Adipocyte (in vitro differentiated cells): ENCODE results near the gene ASIC4.

ENCODE experiments used
- DNase-seq: peaks from one replicate; pipeline ENCODE4 v3.0.0-alpha.2; 2015; ENCODE audit warnings: low read depth
- H3K27me3 ChIP-seq: replicated peaks from 2 replicates; pipeline ENCODE4 v1.7.0; 2013; ENCODE audit warnings: mild to moderate bottlenecking, low read length, moderate library complexity; ENCODE audit not compliant: control insufficient read depth, insufficient read depth
- H3K36me3 ChIP-seq: 2 replicates; pipeline ENCODE4 v1.7.0; 2013; ENCODE audit warnings: low read length, mild to moderate bottlenecking, moderate library complexity; ENCODE audit not compliant: control insufficient read depth, insufficient read depth, severe bottlenecking
- H3K4me1 ChIP-seq: 2 replicates; pipeline ENCODE4 v1.7.0; 2013; ENCODE audit warnings: mild to moderate bottlenecking, low read length, moderate library complexity; ENCODE audit not compliant: control insufficient read depth, insufficient read depth
- H3K4me3 ChIP-seq: 2 replicates; pipeline ENCODE4 v1.7.0; 2013; ENCODE audit warnings: mild to moderate bottlenecking, low read length, moderate library complexity
- H3K9ac ChIP-seq: 2 replicates; pipeline ENCODE4 v1.7.0; 2013; ENCODE audit warnings: mild to moderate bottlenecking, low read length, moderate library complexity
- H3K9me3 ChIP-seq: 2 replicates; pipeline ENCODE4 v1.7.0; 2013; ENCODE audit warnings: mild to moderate bottlenecking, low read length, moderate library complexity; ENCODE audit not compliant: control insufficient read depth

Gene ASIC4

GRCh38 chr2:219500135-219500534, 14.1 kb upstream of the ASIC4 start:
- Histone ChIP-seq H3K4me1 (peaks cover 33% of the 10 kb centered on the region), H3K4me3 (peak overlapping the region; percentile 92), H3K27me3 (no peaks in the 10 kb centered on the region), H3K9me3 (no peaks in the 10 kb centered on the region), H3K9ac (peak overlapping the region; percentile 1), H3K36me3 (peaks cover 27% of the 10 kb centered on the region)
- DNase-seq: peak; percentile 58

- no peak for DNase-seq
- H3K9me3 ChIP-seq: no peaks in the 10 kb centered on the region
- no peaks in the 10 kb centered on the region for H3K27me3 ChIP-seq
- H3K36me3 ChIP-seq: peaks cover 42% of the 10 kb centered on the region
- no peak overlapping the region for H3K9ac ChIP-seq
- H3K4me3 ChIP-seq: no peak overlapping the region
- peaks cover 28% of the 10 kb centered on the region for H3K4me1 ChIP-seq
These were observed 12.4 kb upstream of the ASIC4 start for GRCh38 chr2:219501849-219502248.

- H3K27me3 ChIP-seq: no peaks in the 10 kb centered on the region
These were observed 11.7 kb upstream of the ASIC4 start for GRCh38 chr2:219502618-219503017.

GRCh38 chr2:219505585-219505984, 8.7 kb upstream of the ASIC4 start:
- DNase-seq: no peak
- H3K4me3 ChIP-seq: no peak overlapping the region
- H3K9ac ChIP-seq: no peak overlapping the region
- no peaks in the 10 kb centered on the region for H3K27me3 ChIP-seq
- peaks cover 42% of the 10 kb centered on the region for H3K36me3 ChIP-seq
- peaks cover 13% of the 10 kb centered on the region for H3K4me1 ChIP-seq
- H3K9me3 ChIP-seq: no peaks in the 10 kb centered on the region

More at GRCh38 chr2:219502618-219503017, 11.7 kb upstream of the ASIC4 start:
- Histone ChIP-seq H3K4me1 (peaks cover 22% of the 10 kb centered on the region), H3K4me3 (no peak overlapping the region), H3K36me3 (peaks cover 42% of the 10 kb centered on the region), H3K9me3 (no peaks in the 10 kb centered on the region), H3K9ac (no peak overlapping the region)
- DNase-seq: no peak

DNA sequence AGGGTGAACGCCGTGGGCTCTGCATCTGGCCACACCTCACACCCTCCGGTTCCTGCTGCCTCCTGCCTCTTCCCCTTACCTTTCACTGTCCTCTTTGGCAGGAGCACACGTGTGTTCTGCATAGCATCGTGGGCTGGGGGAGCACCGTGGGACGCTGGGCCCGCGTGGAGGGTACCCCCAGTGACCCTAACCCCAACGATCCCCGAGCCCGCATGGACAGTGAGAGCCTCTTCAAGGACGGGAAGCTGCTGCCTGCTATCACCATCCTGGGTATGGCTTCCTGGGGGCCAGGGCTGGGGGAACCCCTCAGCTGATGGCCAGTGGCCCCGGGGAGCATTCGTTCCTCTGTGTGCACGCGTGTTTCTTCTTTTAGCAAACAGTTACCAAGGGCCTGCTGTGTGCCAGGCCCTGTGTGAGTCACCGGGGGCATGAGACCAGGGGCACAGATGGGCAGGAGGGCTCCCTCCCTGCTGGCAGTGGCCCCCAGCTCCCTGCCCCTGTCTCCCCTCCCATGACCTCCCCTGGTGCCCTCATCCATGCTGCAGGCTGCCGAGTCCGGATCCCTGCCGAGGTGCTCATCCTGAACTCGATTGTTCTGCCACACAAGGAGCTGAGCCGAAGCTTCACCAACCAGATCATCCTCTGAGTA, 8.0 kb upstream of the ASIC4 start:
- peaks cover 2% of the 10 kb centered on the region for H3K27me3 ChIP-seq
- peaks cover 13% of the 10 kb centered on the region for H3K4me1 ChIP-seq
- no peaks in the 10 kb centered on the region for H3K9me3 ChIP-seq
- H3K4me3 ChIP-seq: no peak overlapping the region
- H3K36me3 ChIP-seq: peaks cover 42% of the 10 kb centered on the region
- H3K9ac ChIP-seq: no peak overlapping the region
- DNase-seq: no peak

GRCh38 chr2:219506802-219507526, 7.3 kb upstream of the ASIC4 start:
- peaks cover 5% of the 10 kb centered on the region for H3K27me3 ChIP-seq
- H3K4me1 ChIP-seq: peaks cover 13% of the 10 kb centered on the region
- H3K36me3 ChIP-seq: peaks cover 42% of the 10 kb centered on the region
- no peak overlapping the region for H3K4me3 ChIP-seq
- H3K9me3 ChIP-seq: no peaks in the 10 kb centered on the region
- H3K9ac ChIP-seq: no peak overlapping the region
- DNase-seq: no peak

GRCh38 chr2:219507581-219508443, 6.5 kb upstream of the ASIC4 start:
- DNase-seq: no peak
- peaks cover 13% of the 10 kb centered on the region for H3K27me3 ChIP-seq
- no peak overlapping the region for H3K4me3 ChIP-seq
- peaks cover 35% of the 10 kb centered on the region for H3K36me3 ChIP-seq
- peaks cover 17% of the 10 kb centered on the region for H3K4me1 ChIP-seq
- no peaks in the 10 kb centered on the region for H3K9me3 ChIP-seq
- H3K9ac ChIP-seq: no peak overlapping the region

DNA sequence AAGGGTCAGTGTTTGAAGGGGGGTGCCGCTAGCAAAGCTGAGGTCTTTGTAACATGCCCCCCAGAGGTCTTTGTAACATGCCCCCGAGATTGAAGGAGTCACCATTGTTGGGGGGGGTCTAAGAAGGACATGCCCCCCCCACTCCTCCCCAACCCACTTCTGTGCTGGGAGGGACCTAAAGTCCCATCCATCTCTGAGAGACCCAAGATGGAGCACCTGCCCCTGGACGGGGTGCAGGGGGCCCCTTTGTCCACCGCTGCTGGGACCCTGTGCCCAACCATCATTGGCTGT, 5.9 kb upstream of the ASIC4 start:
- H3K27me3 ChIP-seq: peaks cover 19% of the 10 kb centered on the region
- H3K36me3 ChIP-seq: peaks cover 32% of the 10 kb centered on the region
- H3K4me1 ChIP-seq: peaks cover 17% of the 10 kb centered on the region
- H3K9me3 ChIP-seq: no peaks in the 10 kb centered on the region
- no peak overlapping the region for H3K4me3 ChIP-seq
- H3K9ac ChIP-seq: no peak overlapping the region
- DNase-seq: no peak

GRCh38 chr2:219508971-219509779, 5.1 kb upstream of the ASIC4 start:
- no peak for DNase-seq
- H3K27me3 ChIP-seq: peaks cover 27% of the 10 kb centered on the region
- H3K36me3 ChIP-seq: peaks cover 24% of the 10 kb centered on the region
- H3K4me1 ChIP-seq: peaks cover 22% of the 10 kb centered on the region
- H3K4me3 ChIP-seq: no peak overlapping the region
- no peak overlapping the region for H3K9ac ChIP-seq
- H3K9me3 ChIP-seq: no peaks in the 10 kb centered on the region

- Histone ChIP-seq H3K36me3 (peaks cover 17% of the 10 kb centered on the region), H3K4me3 (peak overlapping the region; percentile 59), H3K9me3 (no peaks in the 10 kb centered on the region), H3K9ac (no peak overlapping the region), H3K4me1 (peaks cover 27% of the 10 kb centered on the region), H3K27me3 (peaks cover 27% of the 10 kb centered on the region)
- DNase-seq: peak; percentile 81
These were observed 4.3 kb upstream of the ASIC4 start for GRCh38 chr2:219509780-219510511.
